NCI-H460 (cell line): ENCODE measurements around the gene STMN3. TPM values are rescaled to one million over a fixed set of nuclear protein-coding genes. Genes with fewer than 3 reads are reported as not detected.

Experiments
- DNase-seq: peaks from one replicate; pipeline ENCODE4 v3.0.0-alpha.2; 2016; ENCODE audit warnings: low read depth; ENCODE audit errors: extremely low read depth
- polyA plus RNA-seq: library from polyadenylated mRNA; depleted of rRNA; stranded (reverse); fragments of >200 nt; gene quantifications from 2 replicates; pipeline ENCODE4 v1.2.3, GENCODE V29; 2014; cell fraction: nucleus; rRNA removed
- total RNA-seq: library from RNA; depleted of rRNA; stranded (reverse); fragments of >200 nt; shearing (Covaris generic); gene quantifications from 2 replicates; pipeline ENCODE4 v1.2.3, GENCODE V29; 2014; rRNA removed

Gene STMN3
- total RNA-seq: 1.8 and 2.5 TPM in 2 replicates
- 10.7 and 13.8 TPM in 2 replicates for polyA plus RNA-seq

- DNase-seq: peak; percentile 74
These were observed at the start of gene STMN3 for GRCh38 chr20:63653041-63653973. STMN3 (minus strand) TSS chr20:63653424; CDS start chr20:63653345, 79 bp downstream.

- no peak for DNase-seq
These were observed 48.9 kb upstream of the STMN3 start for GRCh38 chr20:63702036-63702665.

GRCh38 chr20:63701329-63702035 is 48.3 kb upstream of the STMN3 start:
- no peak for DNase-seq

GRCh38 chr20:63701051-63701328 is 47.8 kb upstream of the STMN3 start:
- no peak for DNase-seq

- DNase-seq: no peak
These were observed 47.2 kb upstream of the STMN3 start for GRCh38 chr20:63700199-63701050.

GRCh38 chr20:63699466-63700198 is 46.4 kb upstream of the STMN3 start:
- DNase-seq: no peak

- no peak for DNase-seq
These were observed 45.7 kb upstream of the STMN3 start for GRCh38 chr20:63698739-63699465.

- DNase-seq: no peak
These were observed 44.8 kb upstream of the STMN3 start for GRCh38 chr20:63697868-63698545.

GRCh38 chr20:63697357-63697867 is 44.2 kb upstream of the STMN3 start:
- no peak for DNase-seq

GRCh38 chr20:63696628-63697356 is 43.6 kb upstream of the STMN3 start, which contains the start of gene TNFRSF6B:
TNFRSF6B (plus strand) TSS chr20:63696652; CDS start chr20:63696768, 116 bp downstream.
- no peak for DNase-seq

GRCh38 chr20:63696306-63696627 is 43.0 kb upstream of the STMN3 start:
- no peak for DNase-seq

GRCh38 chr20:63695424-63696305 is 42.4 kb upstream of the STMN3 start:
- DNase-seq: no peak

- DNase-seq: no peak
These were observed 41.6 kb upstream of the STMN3 start for GRCh38 chr20:63694584-63695423.

GRCh38 chr20:63693733-63694583 is 40.7 kb upstream of the STMN3 start:
- no peak for DNase-seq
